Posterior vena cava (tissue), 2 donors: ENCODE data around the gene FGF14. TPM values are rescaled to one million over a fixed set of nuclear protein-coding genes. Genes with fewer than 3 reads are reported as not detected.

Experiments
- DNase-seq: peaks from one replicate; pipeline ENCODE4 v3.0.0-alpha.2; 2020; ENCODE audit warnings: low spot score
- intact Hi-C, 2 donors: fragments of 100-400 bp; cut with DNase I; formaldehyde crosslinking; loops; one replicate each; pipeline versions ENCODE4 v1.14.1 to v1.14.2; 2022 to 2023
- total RNA-seq, 2 donors: library from RNA; stranded (reverse); fragmentation: NEBNext Ultra II Directional; extraction: Animal tissue kit (Norgen Biotek cat#: 25700); gene quantifications; one replicate each; pipeline ENCODE4 v1.2.1, GENCODE V29; 2021
- donor health status: DM: yes; HTN: yes; CAD: no.
- donor health status: DM: yes; HTN: yes; CAD: no.

FGF14 gene
- total RNA-seq, 2 donors from 2014 or later: 4.6 to 6.6 TPM

- no peak for DNase-seq
- intact Hi-C loops: no loop called here
Observed at GRCh38 chr13:102220681-102221228, 181.1 kb downstream of the FGF14 start.

- intact Hi-C loops: no loop called here
- no peak for DNase-seq
Observed at GRCh38 chr13:102214956-102215355, 186.9 kb downstream of the FGF14 start.

GRCh38 chr13:102212729-102213128, 189.1 kb downstream of the FGF14 start:
- intact Hi-C loops: no loop called here
- no peak for DNase-seq

- intact Hi-C loops: no loop called here
- DNase-seq: no peak
Observed at GRCh38 chr13:102208347-102208746, 193.5 kb downstream of the FGF14 start.

GRCh38 chr13:102207680-102208342, 194.0 kb downstream of the FGF14 start:
- intact Hi-C loops: no loop called here
- DNase-seq: no peak

- intact Hi-C loops: no loop called here
Observed at GRCh38 chr13:102203718-102204117, 198.1 kb downstream of the FGF14 start.

GRCh38 chr13:102198418-102199311, 203.2 kb downstream of the FGF14 start:
- intact Hi-C loops: no loop called here
- no peak for DNase-seq

More at GRCh38 chr13:102203718-102204117, 198.1 kb downstream of the FGF14 start:
- DNase-seq: no peak

GRCh38 chr13:102197193-102197592, 204.7 kb downstream of the FGF14 start:
- intact Hi-C loops: no loop called here
- DNase-seq: no peak

- intact Hi-C loops: no loop called here
- DNase-seq: no peak
Observed at GRCh38 chr13:102195566-102196462, 206.0 kb downstream of the FGF14 start.

- DNase-seq: no peak
- intact Hi-C loops: no loop called here
Observed at GRCh38 chr13:102192858-102193257, 209.0 kb downstream of the FGF14 start.

- peak; percentile 83 for DNase-seq
- intact Hi-C loops: no loop called here
Observed at GRCh38 chr13:102191951-102192502, 209.8 kb downstream of the FGF14 start.

- intact Hi-C loops: no loop called here
Observed at GRCh38 chr13:102190930-102191329, 210.9 kb downstream of the FGF14 start.

GRCh38 chr13:102187313-102187712, 214.5 kb downstream of the FGF14 start:
- intact Hi-C loops: loop anchor here in 1 of 2 donors (10.0 kb wide), 1 partner anchor 893 kb away; no protein-coding TSS in a partner anchor
- DNase-seq: no peak

More at GRCh38 chr13:102190930-102191329, 210.9 kb downstream of the FGF14 start:
- no peak for DNase-seq

GRCh38 chr13:102185375-102185984, 216.4 kb downstream of the FGF14 start:
- DNase-seq: no peak
- intact Hi-C loops: loop anchor here in 1 of 2 donors (10.0 kb wide), 1 partner anchor 891 kb away; no protein-coding TSS in a partner anchor

- intact Hi-C loops: loop anchor here in 1 of 2 donors (10.0 kb wide), 1 partner anchor 889 kb away; no protein-coding TSS in a partner anchor
- DNase-seq: no peak
Observed at GRCh38 chr13:102183509-102184182, 218.2 kb downstream of the FGF14 start.

- intact Hi-C loops: loop anchor here in 1 of 2 donors (10.0 kb wide), 1 partner anchor 887 kb away; no protein-coding TSS in a partner anchor
- DNase-seq: no peak
Observed at GRCh38 chr13:102182170-102182569, 219.7 kb downstream of the FGF14 start.

GRCh38 chr13:102177431-102177830, 224.4 kb downstream of the FGF14 start:
- DNase-seq: no peak
- intact Hi-C loops: no loop called here

GRCh38 chr13:102176846-102177245, 225.0 kb downstream of the FGF14 start:
- intact Hi-C loops: no loop called here
- no peak for DNase-seq
